Endothelial cell of umbilical vein (primary cell): ENCODE results near the gene INPP4B. TPM values are rescaled to one million over a fixed set of nuclear protein-coding genes. Genes with fewer than 3 reads are reported as not detected.

ENCODE experiments used
- BruUV-seq: library from RNA; stranded (reverse); fragments of 400-500 nt; replicated peaks from 2 replicates; lab custom pipeline; 2021; lab: Mats Ljungman, UMichigan
- CTCF ChIA-PET: fragments of 300-600, 350-600 bp; sonication (Branson Sonifier 250); formaldehyde crosslinking; loops from one replicate; lab custom pipeline; 2021; ENCODE audit warnings: antibody characterized with exemption, inconsistent platforms; lab: Charles Lee
- POLR2A ChIA-PET: fragments of 300-600, 350-600 bp; sonication (Branson Sonifier 250); formaldehyde crosslinking; loops from one replicate; lab custom pipeline; 2021; ENCODE audit warnings: antibody characterized with exemption, inconsistent platforms; lab: Charles Lee
- DNase-seq: peaks from one replicate; pipeline ENCODE4 v3.0.0-alpha.2; 2011; ENCODE audit warnings: low read depth, low spot score
- FAIRE-seq: peaks from 2 replicates; lab custom pipeline; 2011; peaks lifted over from hg19 to GRCh38; lab: Jason Lieb, UNC
- H2AFZ ChIP-seq: 2 replicates; pipeline ENCODE4 v1.6.0; 2012; ENCODE audit warnings: low read depth, low read length, control low read depth, inconsistent platforms
- H3K27ac ChIP-seq: 2 replicates; pipeline ENCODE4 v1.5.1; 2011; ENCODE audit warnings: low read depth, mild to moderate bottlenecking, control low read depth, low read length, moderate library complexity; ENCODE audit not compliant: insufficient read depth
- H3K27me3 ChIP-seq, 2 experiments: 2 replicates each; pipeline versions ENCODE4 v1.6.0 to v1.6.1; 2011; ENCODE audit warnings: low read length in 2 of 2, mixed read lengths in 1 of 2; ENCODE audit not compliant: control insufficient read depth in 2 of 2, insufficient read depth in 2 of 2
- H3K36me3 ChIP-seq, 2 experiments: 2 replicates in 1 of 2; 3 replicates in 1 of 2; pipeline ENCODE4 v1.5.1; 2011; ENCODE audit warnings: low read length in 2 of 2, mild to moderate bottlenecking in 1 of 2, moderate library complexity in 1 of 2; ENCODE audit not compliant: control insufficient read depth in 2 of 2, insufficient read depth in 2 of 2; ENCODE audit errors: extremely low read depth in 1 of 2
- H3K4me1 ChIP-seq: 3 replicates; pipeline ENCODE4 v1.5.1; 2011; ENCODE audit warnings: mild to moderate bottlenecking, low read length; ENCODE audit not compliant: control insufficient read depth, insufficient read depth; ENCODE audit errors: extremely low read depth
- H3K4me2 ChIP-seq: 2 replicates; pipeline ENCODE4 v1.6.1; 2011; ENCODE audit warnings: low read length, control low read depth, mixed read lengths; ENCODE audit not compliant: insufficient read depth
- H3K4me3 ChIP-seq, 3 experiments: fragments of 200-600 bp in 1 of 3; sonication (generic), shearing (Covaris generic) in 1 of 3; replicated peaks in 1 of 3; 2 replicates each; pipeline ENCODE4 v1.5.1; 2011 to 2016; ENCODE audit warnings: control low read depth in 3 of 3, low read length in 3 of 3, mild to moderate bottlenecking in 2 of 3, inconsistent platforms in 1 of 3, low read depth in 1 of 3, moderate library complexity in 1 of 3; ENCODE audit not compliant: insufficient read depth in 1 of 3
- H3K79me2 ChIP-seq: 2 replicates; pipeline ENCODE4 v1.6.0; 2012; ENCODE audit warnings: low read length, inconsistent platforms; ENCODE audit not compliant: control insufficient read depth, insufficient read depth
- H3K9ac ChIP-seq: replicated peaks from 2 replicates; pipeline ENCODE3; 2011; ENCODE audit warnings: low read length, control low read depth; ENCODE audit not compliant: insufficient read depth; ENCODE audit errors: extremely low read depth
- H3K9me1 ChIP-seq: replicated peaks from 3 replicates; pipeline ENCODE4 v1.6.0; 2011; ENCODE audit warnings: mild to moderate bottlenecking, low read length; ENCODE audit not compliant: control insufficient read depth, insufficient read depth; ENCODE audit errors: extremely low read depth
- H3K9me3 ChIP-seq: replicated peaks from 2 replicates; pipeline ENCODE4 v1.5.1; 2012; ENCODE audit warnings: low read length, inconsistent platforms; ENCODE audit not compliant: control insufficient read depth, insufficient read depth
- H4K20me1 ChIP-seq: replicated peaks from 2 replicates; pipeline ENCODE3; 2011; ENCODE audit warnings: mild to moderate bottlenecking, low read length; ENCODE audit not compliant: control insufficient read depth, insufficient read depth; ENCODE audit errors: extremely low read depth
- CTCF ChIP-seq, 2 donors: IDR thresholded peaks; 1 replicate in 1 of 2; 2 replicates in 1 of 2; pipeline ENCODE4 v1.5.1; 2011; ENCODE audit warnings: low read length in 2 of 2, mild to moderate bottlenecking in 2 of 2, moderate library complexity in 2 of 2, control low read depth in 1 of 2, inconsistent platforms in 1 of 2, low read depth in 1 of 2; ENCODE audit not compliant: insufficient read depth in 1 of 2; ENCODE audit errors: extremely low read depth in 1 of 2
- EZH2 ChIP-seq: IDR thresholded peaks from 2 replicates; pipeline ENCODE4 v1.6.1; 2012; ENCODE audit warnings: borderline replicate concordance, low read depth, mild to moderate bottlenecking, moderate library complexity, low read length, inconsistent platforms; ENCODE audit not compliant: severe bottlenecking
- FOS ChIP-seq: IDR thresholded peaks from 2 replicates; pipeline ENCODE4 v1.6.1; 2011; ENCODE audit warnings: mild to moderate bottlenecking, low read length, moderate library complexity, borderline replicate concordance; ENCODE audit not compliant: insufficient read depth
- GATA2 ChIP-seq: IDR thresholded peaks from 2 replicates; pipeline ENCODE4 v1.7.0; 2011; ENCODE audit warnings: low read depth, mild to moderate bottlenecking, moderate library complexity, mixed read lengths, low read length; ENCODE audit not compliant: insufficient read length, insufficient read depth
- JUN ChIP-seq: IDR thresholded peaks from 2 replicates; pipeline ENCODE4 v1.6.1; 2011; ENCODE audit warnings: borderline replicate concordance, low read depth; ENCODE audit not compliant: insufficient read length, insufficient read depth
- MYC ChIP-seq: IDR thresholded peaks from one replicate; pipeline ENCODE4 v1.6.1; 2011; ENCODE audit warnings: mild to moderate bottlenecking, low read depth, low read length
- POLR2A ChIP-seq: IDR thresholded peaks from 2 replicates; pipeline ENCODE4 v1.6.1; 2012; ENCODE audit warnings: low read depth, mild to moderate bottlenecking, control low read depth, low read length
- POLR2AphosphoS5 ChIP-seq: IDR thresholded peaks from 2 replicates; pipeline ENCODE4 v1.6.1; 2012; ENCODE audit warnings: low read depth, mild to moderate bottlenecking, control low read depth, low read length, moderate library complexity; ENCODE audit not compliant: insufficient read depth
- dilution Hi-C: fragments of 300-500 bp; cut with MboI; formaldehyde crosslinking; loops from one replicate; pipeline ENCODE4 v1.15.0; 2019; ENCODE audit warnings: low sequenced_read_pairs; ENCODE audit not compliant: extremely low pct_ligation_motif_present
- intact Hi-C: fragments of 100-400 bp; cut with micrococcal nuclease; formaldehyde crosslinking; loops from one replicate; pipeline ENCODE4 v1.10.0; 2022
- polyA plus RNA-seq, 4 experiments: library from polyadenylated mRNA; depleted of rRNA in 3 of 4; stranded (reverse) in 3 of 4; unstranded in 1 of 4; fragments of >200 nt; gene quantifications; 2 replicates each; pipeline versions ENCODE4 v1.2.1 to v1.2.3, GENCODE V29; 2011 to 2012; ENCODE audit warnings: missing spikeins in 1 of 4
- total RNA-seq: library from RNA; stranded (reverse); gene quantifications from 2 replicates; pipeline ENCODE4 v1.2.3, GENCODE V29; 2021
- TF ChIP-seq, protein P1 (sequence below): IDR thresholded peaks from 2 replicates; pipeline ENCODE4 v1.6.1; 2011; ENCODE audit not compliant: insufficient read depth, insufficient read length

The INPP4B gene
- total and polyA plus RNA-seq, 2 donors (not counting 3 experiments of a cell fraction or from before 2014, with no cell fraction given) = 0.41 to 3.1 TPM

GRCh38 chr4:142583708-142584107 is 262.4 kb downstream of the INPP4B start:
- DNase-seq (no peak), FAIRE-seq (no peak)
- Histone ChIP-seq H3K4me3 (no peak overlapping the region), H3K36me3 (no peaks in the 10 kb centered on the region), H3K4me2 (no peak overlapping the region), H3K9me1 (no peaks in the 10 kb centered on the region), H3K9me3 (no peaks in the 10 kb centered on the region), H3K79me2 (no peaks in the 10 kb centered on the region), H3K27me3 (no peaks in the 10 kb centered on the region), H2AFZ (no peak overlapping the region), H4K20me1 (no peaks in the 10 kb centered on the region), H3K4me1 (no peaks in the 10 kb centered on the region), H3K27ac (no peak overlapping the region), H3K9ac (no peak overlapping the region)
- intact Hi-C loops (no loop called here), dilution Hi-C loops (no loop called here)
- TF ChIP-seq, protein P1, sequence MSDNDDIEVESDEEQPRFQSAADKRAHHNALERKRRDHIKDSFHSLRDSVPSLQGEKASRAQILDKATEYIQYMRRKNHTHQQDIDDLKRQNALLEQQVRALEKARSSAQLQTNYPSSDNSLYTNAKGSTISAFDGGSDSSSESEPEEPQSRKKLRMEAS = no peak
- TF ChIP-seq FOS (no peak), POLR2A (no peak), JUN (no peak), EZH2 (no peak), MYC (no peak), POLR2AphosphoS5 (no peak), CTCF (IDR thresholded peaks at IDR 0.05; ENCODE audit: extremely low read depth in 1 of 2, insufficient read depth in 1 of 2, low read depth in 1 of 2, low read length in 2 of 2) (no peak), GATA2 (no peak)
- ChIA-PET CTCF (no interaction called here), POLR2A (no interaction called here)
- BruUV-seq = no TSS peak
